Hematopoietic multipotent progenitor cell treated with erythropoietin and hydrocortisone succinate and interleukin-3 and kit ligand, for 15 days (in vitro differentiated cells): ENCODE measurements around the gene MRFAP1L1.

Source experiments
- DNase-seq: peaks from one replicate; pipeline ENCODE4 v3.0.0-alpha.2; 2015; ENCODE audit warnings: low spot score

Gene MRFAP1L1

GRCh38 chr4:6716018-6716911 lies 6.6 kb upstream of the MRFAP1L1 start, which contains the start of gene BLOC1S4:
TSS of gene BLOC1S4 (plus strand) at chr4:6716174. CDS start at chr4:6716210, 36 bp downstream.
- peak; percentile 94 for DNase-seq

DNA sequence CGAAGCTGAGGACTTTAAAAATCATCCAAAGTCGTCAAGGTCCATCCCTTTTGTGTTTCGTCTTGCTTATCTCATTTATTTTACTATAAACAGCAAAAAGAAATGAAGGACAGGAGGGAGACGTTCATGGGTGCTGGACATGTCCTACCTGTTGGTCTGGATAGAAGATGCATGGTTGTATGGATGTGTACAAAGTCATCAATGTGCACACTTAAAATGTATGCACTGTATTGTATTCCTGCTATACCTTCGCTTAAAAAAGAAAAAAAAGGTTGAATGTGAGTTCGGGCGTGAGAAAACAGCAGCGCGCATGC lies 6.0 kb upstream of the MRFAP1L1 start:
- no peak for DNase-seq

DNA sequence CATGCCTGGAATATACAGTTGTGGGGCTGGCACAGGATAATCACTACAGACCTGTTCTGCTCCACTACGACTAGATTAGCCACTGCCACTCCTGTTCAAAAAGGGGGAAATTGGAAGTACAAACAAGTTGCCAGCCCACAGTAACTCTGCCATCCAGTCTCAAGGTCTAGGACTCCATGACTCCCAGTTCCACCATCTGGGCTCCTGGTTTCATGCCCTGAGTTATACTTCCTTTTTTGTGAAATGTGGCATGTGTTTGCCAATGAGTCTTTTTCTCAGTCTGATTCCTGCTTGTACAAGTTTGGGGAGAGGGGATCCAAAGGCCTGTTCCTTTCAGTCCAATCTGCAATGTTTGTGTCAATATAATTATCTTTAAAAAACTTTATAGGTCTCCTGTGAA lies 5.3 kb upstream of the MRFAP1L1 start:
- DNase-seq: no peak

DNA sequence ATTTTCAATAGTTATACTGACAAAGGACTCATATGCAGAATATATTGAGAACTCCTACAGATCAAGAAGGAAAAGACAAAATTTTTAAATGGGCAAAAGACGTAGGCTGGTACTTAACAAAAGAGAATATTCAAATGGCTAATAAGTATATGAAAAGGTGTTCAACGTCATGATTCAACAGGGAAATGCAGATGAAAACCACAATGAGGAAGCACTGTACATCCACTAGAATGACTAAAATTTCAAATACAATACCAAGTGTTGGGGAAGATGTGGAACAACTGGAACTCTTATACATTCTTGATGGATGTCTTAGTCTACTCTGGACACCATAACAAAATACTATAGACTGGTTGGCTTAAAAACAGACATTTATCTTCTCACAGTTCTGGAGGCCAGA lies 1.3 kb upstream of the MRFAP1L1 start:
- no peak for DNase-seq

DNA sequence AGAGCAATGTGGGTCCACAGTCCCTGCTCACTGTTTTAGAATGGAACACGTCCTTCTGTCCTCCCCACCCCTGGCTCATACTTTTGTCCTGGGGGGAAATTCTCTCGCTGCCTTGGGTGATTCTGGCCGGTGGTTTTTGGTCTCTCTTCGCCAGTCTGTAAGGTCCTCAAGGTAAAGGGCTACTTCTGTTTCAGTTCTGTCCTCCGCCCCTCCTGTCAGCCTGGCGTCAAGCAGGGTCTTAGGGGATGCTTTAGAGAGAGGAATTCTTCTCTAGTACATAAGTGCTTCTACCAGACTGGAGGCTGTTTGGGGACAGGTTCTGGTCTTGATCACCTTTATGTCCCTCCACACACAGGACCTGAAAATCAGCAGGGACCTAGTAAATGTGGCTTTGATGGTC lies 617 bp upstream of the MRFAP1L1 start:
- no peak for DNase-seq

DNA sequence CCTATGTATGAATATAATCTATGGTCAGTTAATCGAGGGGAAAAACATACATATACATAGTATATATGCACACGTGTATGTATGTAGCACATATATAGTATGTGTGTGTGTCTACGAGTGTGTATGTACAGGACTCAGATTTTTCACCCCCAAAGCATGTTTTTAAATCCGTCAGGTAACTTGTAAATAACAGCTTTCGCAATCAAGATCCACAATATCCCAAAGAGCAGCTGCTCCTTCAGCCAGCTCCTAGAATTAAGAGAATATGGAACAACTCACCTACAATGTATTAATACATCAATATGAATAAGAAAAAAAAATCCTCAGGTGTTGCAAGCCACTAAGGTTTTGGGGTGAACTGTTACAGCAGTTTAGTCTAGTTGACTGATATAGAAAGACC lies 3.5 kb downstream of the MRFAP1L1 start:
- DNase-seq: no peak

GRCh38 chr4:6705646-6706045 lies 4.0 kb downstream of the MRFAP1L1 start:
- DNase-seq: no peak

DNA sequence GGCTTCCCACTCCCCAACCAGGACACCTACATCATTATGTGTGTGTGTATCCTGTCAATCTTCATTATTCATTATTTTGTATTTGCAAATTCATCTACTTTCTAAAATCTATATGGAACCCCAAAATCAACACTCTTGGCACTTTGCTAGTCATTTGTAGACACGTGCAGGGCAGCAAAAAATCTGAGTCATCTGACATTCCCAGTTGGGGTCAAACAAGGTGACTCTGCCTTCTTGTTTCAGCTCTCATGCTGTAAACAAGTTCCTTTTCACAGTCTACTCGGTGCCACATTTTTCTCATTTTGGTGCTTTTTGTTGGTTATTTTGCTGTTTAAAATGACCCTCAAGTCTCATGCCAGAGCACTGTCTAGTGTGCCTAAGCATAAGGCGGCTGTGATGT lies 5.9 kb downstream of the MRFAP1L1 start:
- DNase-seq: peak; percentile 62

DNA sequence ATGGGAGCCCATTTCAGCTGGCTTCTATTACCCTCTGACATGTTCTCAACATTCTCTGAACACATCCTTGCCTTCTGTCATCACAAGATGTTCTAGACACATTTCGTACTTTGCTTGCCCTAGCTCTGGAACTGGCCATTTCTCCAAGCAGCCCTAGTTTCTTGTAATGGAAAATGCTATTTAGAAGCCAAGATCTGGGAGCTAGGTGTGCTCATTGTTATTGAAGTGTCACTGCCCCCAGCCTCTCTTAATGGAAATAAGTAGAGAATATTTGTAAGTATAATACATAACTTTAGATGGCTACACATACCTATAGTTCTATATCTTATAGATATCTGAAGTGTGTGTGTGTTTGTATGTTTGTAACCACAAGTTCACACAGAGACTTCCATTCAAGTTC lies 6.9 kb downstream of the MRFAP1L1 start:
- no peak for DNase-seq

- peak; percentile 57 for DNase-seq
Observed at GRCh38 chr4:6701371-6701770, 8.3 kb downstream of the MRFAP1L1 start.

GRCh38 chr4:6699903-6700302 lies 9.8 kb downstream of the MRFAP1L1 start:
- no peak for DNase-seq

GRCh38 chr4:6699388-6699787 lies 10.3 kb downstream of the MRFAP1L1 start:
- DNase-seq: no peak

DNA sequence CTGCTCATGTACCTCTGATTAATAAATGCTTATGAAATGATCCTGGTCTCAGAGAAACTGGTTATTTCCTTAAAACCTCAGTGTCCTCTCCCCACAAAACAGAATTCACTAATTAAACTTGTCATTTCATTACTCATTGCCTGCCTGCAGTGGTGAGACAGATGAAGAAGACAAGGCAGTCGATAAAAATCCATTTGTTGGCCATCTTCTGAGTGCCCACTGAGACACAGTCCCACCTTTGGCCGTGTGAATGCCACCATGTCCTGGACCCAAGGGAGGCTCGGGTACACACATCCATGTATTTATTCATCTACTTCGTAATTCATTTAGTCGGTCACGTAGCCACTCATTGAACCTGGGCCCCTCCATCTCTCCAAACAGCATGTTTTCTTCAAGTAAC lies 12.5 kb downstream of the MRFAP1L1 start:
- no peak for DNase-seq

DNA sequence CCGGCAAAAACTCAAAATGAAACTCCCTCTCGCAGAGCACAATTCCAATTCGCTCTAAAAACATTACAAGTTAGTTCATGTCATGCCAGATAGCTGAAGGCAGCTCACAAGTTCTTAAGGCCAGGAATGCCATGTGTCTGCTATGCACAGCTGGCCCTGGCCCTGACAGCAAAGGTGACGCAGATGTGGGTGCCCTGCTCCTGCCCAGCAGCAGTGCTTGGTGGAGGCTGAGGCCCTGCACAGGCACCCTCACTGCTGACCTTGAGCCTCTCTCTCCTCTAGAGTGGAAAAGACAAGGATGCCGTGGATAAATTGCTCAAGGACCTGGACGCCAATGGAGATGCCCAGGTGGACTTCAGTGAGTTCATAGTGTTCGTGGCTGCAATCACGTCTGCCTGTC lies 13.1 kb downstream of the MRFAP1L1 start:
- DNase-seq: no peak

- peak; percentile 62 for DNase-seq
Observed at GRCh38 chr4:6695660-6696610, 13.7 kb downstream of the MRFAP1L1 start.

GRCh38 chr4:6694177-6694901 lies 15.3 kb downstream of the MRFAP1L1 start:
- no peak for DNase-seq

GRCh38 chr4:6693231-6694176 lies 16.2 kb downstream of the MRFAP1L1 start, which contains the start of gene S100P:
TSS of gene S100P (plus strand) at chr4:6693878. CDS start at chr4:6693933, 55 bp downstream.
- DNase-seq: no peak

DNA sequence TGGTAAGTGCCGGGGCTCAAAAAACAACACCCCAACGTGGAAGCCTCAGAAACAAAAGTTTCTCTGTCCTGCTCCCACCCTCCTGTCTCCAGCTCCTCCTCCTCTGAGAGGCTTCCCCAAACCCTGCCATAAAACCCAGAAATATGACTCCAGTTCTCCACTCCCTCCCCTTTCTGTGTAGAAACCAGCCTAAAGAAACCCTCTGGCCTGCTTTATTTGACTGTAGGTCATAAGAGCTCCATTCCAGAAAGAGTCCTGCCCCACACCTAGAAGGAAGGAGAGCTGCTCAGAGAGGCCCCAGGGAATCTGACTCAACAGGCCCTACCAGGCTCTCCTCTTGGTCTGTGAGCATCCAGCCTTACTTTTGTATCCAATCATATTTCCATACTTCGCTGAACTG lies 16.9 kb downstream of the MRFAP1L1 start:
- no peak for DNase-seq

- DNase-seq: no peak
Observed at GRCh38 chr4:6692379-6692778, 17.3 kb downstream of the MRFAP1L1 start.

DNA sequence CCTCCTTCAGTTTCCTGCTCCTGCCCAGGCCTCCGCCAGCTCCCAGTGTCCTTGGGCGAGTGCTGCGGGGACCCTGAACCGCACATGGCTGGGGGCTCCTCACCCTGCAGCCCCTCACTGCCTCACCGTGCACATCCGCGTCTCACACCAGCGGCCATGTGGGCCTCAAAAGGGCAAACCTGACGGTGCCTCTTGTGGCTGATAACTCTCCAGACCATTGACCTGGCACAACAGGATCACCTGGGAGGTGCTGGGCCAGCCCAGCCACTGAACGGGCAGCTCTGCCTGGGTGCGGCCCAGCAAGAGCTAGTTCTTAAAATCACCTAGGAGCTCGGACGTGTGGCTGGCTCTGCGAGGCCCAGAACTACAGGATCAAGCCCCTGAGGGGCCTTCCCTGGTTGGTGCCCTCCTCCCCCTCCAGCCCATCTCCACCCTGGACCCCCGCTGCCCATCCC lies 20.1 kb downstream of the MRFAP1L1 start:
- no peak for DNase-seq
